Measurements from ENCODE around the gene OR4C13.
"Not testable (repeated sequence)": the region's sequence is repeated elsewhere in the genome, so short reads cannot be mapped to it uniquely, and the experiment has no call there.

Gene OR4C13

DNA sequence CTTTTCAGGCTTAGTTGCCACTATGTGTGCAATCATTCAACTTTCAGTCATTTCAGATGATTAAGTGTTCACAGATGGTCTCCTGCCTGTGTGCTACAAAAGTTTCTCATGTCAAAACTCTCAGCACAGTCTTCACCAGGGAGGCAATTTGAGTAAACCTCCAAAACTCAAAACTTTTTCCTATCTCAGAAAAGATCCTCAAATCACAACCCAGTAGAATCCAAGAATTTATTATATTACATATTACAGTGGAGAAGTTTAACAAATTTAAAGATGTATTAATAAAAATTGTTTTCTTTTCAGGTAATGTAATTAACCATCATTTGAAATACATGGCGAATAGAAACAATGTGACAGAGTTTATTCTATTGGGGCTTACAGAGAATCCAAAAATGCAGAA is at the start of gene OR4C13:
Gene OR4C13 (plus strand): TSS at position 301 of the 400 bp plus-strand sequence. CDS start 32 bp downstream, at position 333.
- DNase-seq (ENCODE audit: insufficient read length, low spot score) (no peak), FAIRE-seq (no peak)

DNA sequence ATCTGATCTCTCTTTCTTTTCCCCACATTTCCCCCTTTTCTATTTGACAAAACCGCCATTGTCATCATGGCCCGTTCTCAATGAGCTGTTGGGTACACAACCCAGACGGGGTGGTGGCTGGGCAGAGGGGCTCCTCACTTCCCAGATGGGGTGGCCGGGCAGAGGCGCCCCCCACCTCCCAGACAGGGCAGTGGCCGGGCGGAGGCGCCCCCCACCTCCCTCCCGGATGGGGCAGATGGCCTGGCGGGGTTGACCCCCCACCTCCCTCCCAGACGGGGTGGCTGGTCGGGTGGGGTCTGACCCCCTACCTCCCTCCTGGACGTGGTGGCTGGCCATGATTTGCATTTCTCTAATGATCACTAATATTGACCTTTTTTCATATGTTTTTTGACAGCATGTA is 40.7 kb upstream of the OR4C13 start:
- not testable (repeated sequence) for DNase-seq (ENCODE audit: insufficient read length, low spot score); FAIRE-seq

DNA sequence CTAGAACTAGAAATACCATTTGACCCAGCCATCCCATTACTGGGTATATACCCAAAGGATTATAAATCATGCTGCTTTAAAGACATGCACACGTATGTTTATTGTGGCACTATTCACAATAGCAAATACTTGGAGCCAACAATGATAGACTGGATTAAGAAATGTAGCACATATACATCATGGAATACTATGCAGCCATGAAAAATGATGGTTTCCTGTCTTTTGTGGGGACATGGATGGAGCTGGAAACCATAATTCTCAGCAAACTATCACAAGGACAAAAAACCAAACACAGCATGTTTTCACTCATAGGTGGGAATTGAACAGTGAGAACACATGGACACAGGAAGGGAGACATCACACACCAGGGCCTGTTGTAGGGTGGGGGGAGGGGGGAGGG is 3.5 kb upstream of the OR4C13 start:
- DNase-seq (ENCODE audit: insufficient read length, low spot score); FAIRE-seq: not testable (repeated sequence)

DNA sequence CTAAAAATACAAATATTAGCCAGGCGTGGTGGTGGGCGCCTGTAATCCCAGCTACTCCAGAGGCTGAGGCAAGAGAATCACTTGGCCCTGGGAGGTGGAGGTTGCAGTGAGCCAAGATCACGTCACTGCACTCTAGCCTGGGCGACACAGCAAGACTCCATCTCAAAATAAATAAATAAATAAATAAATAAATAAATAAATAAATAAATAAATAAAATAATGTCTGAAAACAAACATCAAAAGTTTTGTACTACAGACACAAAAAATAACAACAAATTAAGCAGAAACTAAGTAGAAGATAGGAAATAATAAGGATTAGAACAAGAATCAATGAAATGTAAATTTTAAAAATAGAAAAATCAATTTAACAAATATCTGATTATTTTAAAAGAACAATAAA is 21.2 kb downstream of the OR4C13 start:
- not testable (repeated sequence) for FAIRE-seq; DNase-seq (ENCODE audit: insufficient read length, low spot score)

DNA sequence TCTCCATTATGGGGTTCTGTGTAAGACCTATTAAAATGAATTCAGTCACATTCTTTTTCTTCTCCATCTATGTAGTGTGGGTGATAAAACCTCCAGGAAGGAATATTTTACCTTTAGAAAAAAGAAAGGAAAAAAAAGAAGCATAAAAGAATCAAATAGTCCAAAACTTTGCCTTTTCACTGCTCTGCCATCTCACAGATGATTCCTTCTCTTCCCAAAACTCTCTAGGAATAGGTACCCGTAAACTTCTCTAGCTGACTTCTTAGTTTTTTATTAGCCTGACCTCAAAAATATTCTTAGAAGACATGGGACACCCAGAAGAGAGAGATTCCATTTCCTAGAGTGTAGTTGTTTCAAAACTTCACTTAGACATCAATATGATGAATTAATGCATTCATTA is 30.2 kb downstream of the OR4C13 start, which contains the start of gene OR4C12:
Gene OR4C12 (minus strand): TSS at position 101 of the 400 bp plus-strand sequence. CDS start 34 bp downstream, at position 67.
- FAIRE-seq: not testable (repeated sequence)

DNA sequence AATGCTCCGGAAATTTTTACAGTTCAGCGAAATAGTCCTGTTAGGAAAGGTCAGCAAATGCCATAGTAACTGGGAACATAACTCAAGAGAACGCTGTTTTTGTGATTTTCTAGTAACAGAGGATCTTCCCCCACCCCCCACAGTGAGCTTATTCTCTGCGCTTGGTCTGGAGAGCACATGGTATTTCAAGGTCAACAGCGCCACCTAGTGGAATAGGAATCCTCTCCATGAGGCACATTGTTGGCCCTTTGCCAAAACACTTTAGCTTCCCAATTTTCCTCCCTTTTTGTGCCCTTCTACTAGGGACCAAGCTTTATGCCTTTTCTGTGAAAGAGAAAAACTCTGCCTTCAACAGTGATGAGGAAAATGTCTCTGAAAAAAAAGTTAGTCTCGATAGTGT is 43.4 kb downstream of the OR4C13 start:
- DNase-seq (ENCODE audit: insufficient read length, low spot score): no peak
- FAIRE-seq: no peak

More for the DNA sequence above, 30.2 kb downstream of the OR4C13 start, which contains the start of gene OR4C12:
- not testable (repeated sequence) for DNase-seq (ENCODE audit: insufficient read length, low spot score)

All from HTR-8/SVneo (cell line).